ENCODE results near the gene BOLA2B. TPM values are rescaled to one million over a fixed set of nuclear protein-coding genes. Genes with fewer than 3 reads are reported as not detected.
A peak's percentile ranks its signal among the peaks of the same experiment; 100 is the strongest.
"Not testable (repeated sequence)": the region's sequence is repeated elsewhere in the genome, so short reads cannot be mapped to it uniquely, and the experiment has no call there.

The BOLA2B gene
- polyA plus RNA-seq (2012; ENCODE audit: missing spikeins), result 201 TPM

GRCh38 chr16:30193615-30194014, at the start of gene BOLA2B, which contains the start of gene SLX1A:
BOLA2B (minus strand) TSS chr16:30193666; CDS start chr16:30193595, 71 bp downstream.
SLX1A (plus strand) TSS chr16:30193875; CDS start chr16:30194085, 210 bp downstream.
- DNase-seq (ENCODE audit: insufficient read length), result not testable (repeated sequence)
- peak; percentile 94 for FAIRE-seq

- DNase-seq (ENCODE audit: insufficient read length); FAIRE-seq: not testable (repeated sequence)
These were observed 23.6 kb upstream of the BOLA2B start for GRCh38 chr16:30217082-30217481.

GRCh38 chr16:30211414-30211813, 17.9 kb upstream of the BOLA2B start:
- FAIRE-seq, result not testable (repeated sequence)

GRCh38 chr16:30209032-30209431, 15.6 kb upstream of the BOLA2B start:
- FAIRE-seq; DNase-seq (ENCODE audit: insufficient read length): not testable (repeated sequence)

More at GRCh38 chr16:30211414-30211813, 17.9 kb upstream of the BOLA2B start:
- DNase-seq (ENCODE audit: insufficient read length), result not testable (repeated sequence)

- FAIRE-seq, result not testable (repeated sequence)
These were observed 13.7 kb upstream of the BOLA2B start for GRCh38 chr16:30207063-30207704.

GRCh38 chr16:30206252-30206651, 12.8 kb upstream of the BOLA2B start:
- DNase-seq (ENCODE audit: insufficient read length), result not testable (repeated sequence)

More at GRCh38 chr16:30207063-30207704, 13.7 kb upstream of the BOLA2B start:
- not testable (repeated sequence) for DNase-seq (ENCODE audit: insufficient read length)

GRCh38 chr16:30205541-30206236, 12.2 kb upstream of the BOLA2B start:
- FAIRE-seq, result not testable (repeated sequence)

More at GRCh38 chr16:30206252-30206651, 12.8 kb upstream of the BOLA2B start:
- FAIRE-seq, result not testable (repeated sequence)

GRCh38 chr16:30199608-30200343, 6.3 kb upstream of the BOLA2B start:
- FAIRE-seq; DNase-seq (ENCODE audit: insufficient read length): not testable (repeated sequence)

More at GRCh38 chr16:30205541-30206236, 12.2 kb upstream of the BOLA2B start:
- DNase-seq (ENCODE audit: insufficient read length), result not testable (repeated sequence)

- not testable (repeated sequence) for DNase-seq (ENCODE audit: insufficient read length); FAIRE-seq
These were observed 5.6 kb upstream of the BOLA2B start, which contains the start of gene SULT1A3 for GRCh38 chr16:30199049-30199448. SULT1A3 (plus strand) TSS chr16:30199255; CDS start chr16:30200729, 1,474 bp downstream.

- FAIRE-seq; DNase-seq (ENCODE audit: insufficient read length): not testable (repeated sequence)
These were observed 3.5 kb upstream of the BOLA2B start for GRCh38 chr16:30197001-30197400.

GRCh38 chr16:30194172-30194925, 883 bp upstream of the BOLA2B start:
- peak; percentile 91 for FAIRE-seq
- DNase-seq (ENCODE audit: insufficient read length), result not testable (repeated sequence)

GRCh38 chr16:30193098-30193497, 368 bp downstream of the BOLA2B start:
- DNase-seq (ENCODE audit: insufficient read length); FAIRE-seq: not testable (repeated sequence)

GRCh38 chr16:30191158-30191557, 2.3 kb downstream of the BOLA2B start:
- not testable (repeated sequence) for DNase-seq (ENCODE audit: insufficient read length); FAIRE-seq

GRCh38 chr16:30187971-30188561, 5.4 kb downstream of the BOLA2B start:
- FAIRE-seq, result no peak
- no peak for DNase-seq (ENCODE audit: insufficient read length)
- TF ChIP-seq POLR2A (IDR thresholded peaks at IDR 0.05; ENCODE audit: low read depth, low read length) (no peak; the same call in 1 of the 2 replicates), POLR2AphosphoS5 (IDR thresholded peaks at IDR 0.05; ENCODE audit: low read depth, low read length) (peak; percentile 60)
